ENCODE measurements around the gene SLC39A6.

GRCh38 chr18:36139245-36139644 is 10.1 kb upstream of the SLC39A6 start:
- TF ChIP-seq EZH2 (IDR thresholded peaks at IDR 0.05; ENCODE audit: low read depth) (no peak), CTCF (conservative IDR thresholded peaks at IDR 0.05) (no peak)

All from PC-9 (cell line).